Caco-2 (cell line): ENCODE data around the gene UGT8. TPM values are rescaled to one million over a fixed set of nuclear protein-coding genes. Genes with fewer than 3 reads are reported as not detected.

Experiments
- BruUV-seq: library from RNA; stranded (reverse); fragments of 400-500 nt; replicated peaks from 2 replicates; lab custom pipeline; 2021; lab: Mats Ljungman, UMichigan
- CTCF ChIA-PET: fragments of 300-600 bp; sonication (Branson Sonifier 250); formaldehyde crosslinking; loops from one replicate; lab custom pipeline; 2022; ENCODE audit warnings: antibody characterized with exemption; lab: Charles Lee
- POLR2A ChIA-PET: fragments of 300-600 bp; sonication (Branson Sonifier 250); formaldehyde crosslinking; loops from one replicate; lab custom pipeline; 2022; ENCODE audit warnings: antibody characterized with exemption; lab: Charles Lee
- DNase-seq, 2 experiments: peaks; one replicate each; pipeline versions ENCODE4 v3.0.0 to v3.0.0-alpha.2; 2020 to 2022
- H3K27me3 ChIP-seq: replicated peaks from 2 replicates; pipeline ENCODE4 v1.6.0; 2011; ENCODE audit warnings: low read length; ENCODE audit not compliant: control insufficient read depth, insufficient read depth
- H3K36me3 ChIP-seq: 2 replicates; pipeline ENCODE4 v1.5.1; 2011; ENCODE audit warnings: low read length; ENCODE audit not compliant: control insufficient read depth, insufficient read depth
- H3K4me1 ChIP-seq: fragments of 250-450 bp; sonication (Bioruptor Pico); 2 replicates; pipeline ENCODE4 v1.5.1; 2020; ENCODE audit warnings: mild to moderate bottlenecking
- H3K4me3 ChIP-seq: 2 replicates; pipeline ENCODE4 v1.5.1; 2011; ENCODE audit warnings: low read depth, mild to moderate bottlenecking, control low read depth, low read length
- H3K9me3 ChIP-seq: fragments of 250-450 bp; sonication (Bioruptor Pico); 2 replicates; pipeline ENCODE4 v1.5.1; 2020; ENCODE audit warnings: mild to moderate bottlenecking, moderate library complexity
- H3K27ac Mint-ChIP-seq: one replicate; pipeline ENCODE4 v1.8.0; 2022; ENCODE audit warnings: mixed read lengths; ENCODE audit not compliant: unreplicated experiment
- H3K27me3 Mint-ChIP-seq: one replicate; pipeline ENCODE4 v1.8.0; 2022; ENCODE audit warnings: mixed read lengths; ENCODE audit not compliant: insufficient read depth, unreplicated experiment
- H3K36me3 Mint-ChIP-seq: one replicate; pipeline ENCODE4 v1.8.0; 2022; ENCODE audit warnings: mild to moderate bottlenecking, mixed read lengths; ENCODE audit not compliant: insufficient read depth, unreplicated experiment
- H3K4me1 Mint-ChIP-seq: one replicate; pipeline ENCODE4 v1.8.0; 2022; ENCODE audit warnings: low read depth, mixed read lengths; ENCODE audit not compliant: unreplicated experiment
- H3K4me3 Mint-ChIP-seq: one replicate; pipeline ENCODE4 v1.8.0; 2022; ENCODE audit warnings: mild to moderate bottlenecking, moderate library complexity, mixed read lengths; ENCODE audit not compliant: unreplicated experiment
- H3K9me3 Mint-ChIP-seq: one replicate; pipeline ENCODE4 v1.8.0; 2022; ENCODE audit warnings: mixed read lengths; ENCODE audit not compliant: unreplicated experiment
- intact Hi-C: fragments of 100-400 bp; cut with micrococcal nuclease; formaldehyde crosslinking; loops from one replicate; pipeline ENCODE4 v1.10.0; 2022; ENCODE audit not compliant: unreplicated experiment
- total RNA-seq: library from RNA; stranded (reverse); gene quantifications from 2 replicates; pipeline ENCODE4 v1.2.3, GENCODE V29; 2022
- TF ChIP-seq, protein P1 (sequence below), 2 experiments: fragments of 200-600 bp in 1 of 2; IDR thresholded peaks; 1 replicate in 1 of 2; 2 replicates in 1 of 2; pipeline versions ENCODE4 v1.5.1 to v1.8.0; 2011 to 2022; ENCODE audit warnings: antibody characterized with exemption in 1 of 2, control low read depth in 1 of 2, inconsistent platforms in 1 of 2, low read depth in 1 of 2, low read length in 1 of 2, mild to moderate bottlenecking in 1 of 2, moderate library complexity in 1 of 2; ENCODE audit not compliant: insufficient read depth in 1 of 2, severe bottlenecking in 1 of 2, unreplicated experiment in 1 of 2

UGT8 gene
- total RNA-seq, 1 experiment from 2014 or later = 11.9 TPM

DNA sequence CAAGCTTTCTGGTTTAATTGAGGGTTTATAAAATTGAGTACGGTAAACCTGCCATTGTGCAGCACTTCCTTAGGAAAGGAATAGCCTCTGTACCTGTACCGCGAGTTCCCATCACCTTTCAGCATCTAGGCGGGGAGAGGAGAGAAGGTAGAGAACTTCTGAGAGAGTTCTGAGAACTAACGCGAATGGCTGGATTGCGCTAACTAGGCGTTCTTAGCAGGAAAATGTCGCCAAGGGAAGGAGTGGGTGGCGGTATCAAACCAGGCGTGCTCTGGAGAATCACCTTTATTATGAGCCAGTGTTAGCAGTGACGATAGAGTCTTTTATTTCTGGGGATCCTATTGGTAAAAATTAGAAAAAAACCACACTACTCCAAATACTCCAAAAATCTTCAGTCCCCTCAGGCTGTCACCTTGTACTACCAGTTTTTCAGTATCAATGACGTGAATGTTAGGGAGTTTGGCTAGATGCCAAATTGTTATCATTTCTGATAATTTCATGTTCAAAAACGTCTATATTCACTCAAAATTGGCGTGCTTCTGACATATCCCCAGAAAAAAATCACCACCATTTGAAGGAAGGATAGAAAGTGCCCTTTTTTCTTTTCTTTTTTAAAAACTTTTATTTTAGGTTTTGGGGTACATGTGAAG lies 1.4 kb downstream of the UGT8 start:
- Mint-ChIP-seq H3K27me3 (peaks cover 4% of the 10 kb centered on the region), H3K4me3 (peak overlapping the region; percentile 96), H3K36me3 (no peaks in the 10 kb centered on the region), H3K9me3 (no peaks in the 10 kb centered on the region), H3K4me1 (peaks cover 8% of the 10 kb centered on the region), H3K27ac (peak overlapping the region; percentile 52)
- ChIA-PET CTCF (no interaction called here), POLR2A (no interaction called here)
- Histone ChIP-seq H3K27me3 (no peaks in the 10 kb centered on the region), H3K36me3 (no peaks in the 10 kb centered on the region), H3K4me1 (0 out of 2 replicates have a peak, but pooled peaks cover 3% of the 10 kb centered on the region), H3K4me3 (peak overlapping the region; percentile 77), H3K9me3 (no peaks in the 10 kb centered on the region)
- TF ChIP-seq, protein P1, sequence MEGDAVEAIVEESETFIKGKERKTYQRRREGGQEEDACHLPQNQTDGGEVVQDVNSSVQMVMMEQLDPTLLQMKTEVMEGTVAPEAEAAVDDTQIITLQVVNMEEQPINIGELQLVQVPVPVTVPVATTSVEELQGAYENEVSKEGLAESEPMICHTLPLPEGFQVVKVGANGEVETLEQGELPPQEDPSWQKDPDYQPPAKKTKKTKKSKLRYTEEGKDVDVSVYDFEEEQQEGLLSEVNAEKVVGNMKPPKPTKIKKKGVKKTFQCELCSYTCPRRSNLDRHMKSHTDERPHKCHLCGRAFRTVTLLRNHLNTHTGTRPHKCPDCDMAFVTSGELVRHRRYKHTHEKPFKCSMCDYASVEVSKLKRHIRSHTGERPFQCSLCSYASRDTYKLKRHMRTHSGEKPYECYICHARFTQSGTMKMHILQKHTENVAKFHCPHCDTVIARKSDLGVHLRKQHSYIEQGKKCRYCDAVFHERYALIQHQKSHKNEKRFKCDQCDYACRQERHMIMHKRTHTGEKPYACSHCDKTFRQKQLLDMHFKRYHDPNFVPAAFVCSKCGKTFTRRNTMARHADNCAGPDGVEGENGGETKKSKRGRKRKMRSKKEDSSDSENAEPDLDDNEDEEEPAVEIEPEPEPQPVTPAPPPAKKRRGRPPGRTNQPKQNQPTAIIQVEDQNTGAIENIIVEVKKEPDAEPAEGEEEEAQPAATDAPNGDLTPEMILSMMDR (IDR thresholded peaks at IDR 0.05; ENCODE audit: insufficient read depth in 1 of 2, low read depth in 1 of 2, low read length in 1 of 2, severe bottlenecking in 1 of 2, unreplicated experiment in 1 of 2) = no peak
- intact Hi-C loops = loop anchor here (1.0 to 2.0 kb wide), 3 partner anchors 15 to 55 kb away; no protein-coding TSS in a partner anchor
- no TSS peak for BruUV-seq
- no peak for DNase-seq

DNA sequence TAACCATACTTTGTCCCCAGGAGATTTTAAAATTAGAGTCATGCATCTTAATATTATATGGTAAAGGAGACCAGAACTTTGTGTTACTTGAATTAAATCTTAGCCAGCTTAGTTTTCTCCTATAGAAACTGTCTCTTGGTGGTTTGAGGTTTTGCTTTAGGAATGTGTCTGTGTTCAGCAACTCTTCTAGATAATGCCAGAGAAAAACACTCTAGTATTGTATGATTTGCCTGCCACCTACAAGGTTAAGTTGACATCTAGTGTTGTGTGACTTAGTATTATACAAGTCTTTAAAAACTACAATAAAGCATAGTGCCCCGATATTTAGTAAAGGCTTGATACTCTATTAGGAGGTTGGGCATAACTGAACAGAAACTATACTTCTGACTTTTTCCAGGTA lies 2.1 kb downstream of the UGT8 start:
- Histone ChIP-seq H3K4me3 (no peak overlapping the region), H3K36me3 (no peaks in the 10 kb centered on the region), H3K4me1 (0 out of 2 replicates have a peak, but pooled peaks cover 3% of the 10 kb centered on the region), H3K9me3 (no peaks in the 10 kb centered on the region), H3K27me3 (no peaks in the 10 kb centered on the region)
- Mint-ChIP-seq H3K27ac (no peak overlapping the region), H3K36me3 (no peaks in the 10 kb centered on the region), H3K4me1 (peaks cover 8% of the 10 kb centered on the region), H3K4me3 (peak overlapping the region; percentile 96), H3K9me3 (no peaks in the 10 kb centered on the region), H3K27me3 (peaks cover 4% of the 10 kb centered on the region)
- no TSS peak for BruUV-seq
- intact Hi-C loops = no loop called here
- DNase-seq = no peak
- POLR2A ChIA-PET = no interaction called here
- TF ChIP-seq, protein P1 (IDR thresholded peaks at IDR 0.05; ENCODE audit: insufficient read depth in 1 of 2, low read depth in 1 of 2, low read length in 1 of 2, severe bottlenecking in 1 of 2, unreplicated experiment in 1 of 2) = no peak
- CTCF ChIA-PET = no interaction called here

DNA sequence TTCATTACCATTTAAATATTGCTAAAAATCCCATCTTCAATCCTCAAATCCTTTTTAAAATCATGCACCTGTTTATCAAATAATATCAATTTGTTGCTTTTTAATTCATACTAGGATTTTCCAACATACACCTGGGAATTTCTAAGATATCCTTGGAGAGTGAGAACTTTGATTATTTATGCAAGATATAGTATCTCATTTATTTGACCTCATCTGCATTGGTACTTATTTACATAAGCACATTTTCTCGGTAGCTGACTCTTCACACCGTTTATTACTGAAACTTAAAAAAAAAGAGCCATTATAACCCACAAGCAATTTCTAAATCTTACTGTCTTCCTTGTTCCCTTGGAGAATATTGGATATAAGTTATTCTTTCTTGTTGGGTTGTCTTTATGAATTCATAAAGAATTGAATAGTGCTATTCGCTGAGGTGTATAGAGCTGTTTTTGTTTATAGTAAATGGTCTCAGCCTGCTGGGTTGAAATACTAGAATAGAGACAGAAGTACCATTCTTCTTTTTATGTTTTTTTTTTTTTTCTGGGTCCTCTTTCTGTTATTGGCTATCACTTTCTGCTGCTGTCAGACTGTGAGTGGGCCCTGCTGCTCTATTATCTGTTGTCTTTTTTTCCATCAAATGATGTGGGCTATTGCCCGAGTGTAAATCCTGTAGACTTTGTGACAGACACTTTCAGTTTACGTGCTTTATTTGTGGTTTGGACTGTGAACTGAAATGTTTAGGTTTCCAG lies 2.9 kb downstream of the UGT8 start:
- Histone ChIP-seq H3K36me3 (no peaks in the 10 kb centered on the region), H3K9me3 (no peaks in the 10 kb centered on the region), H3K4me3 (no peak overlapping the region), H3K4me1 (peaks cover 9% of the 10 kb centered on the region; the same call in 1 of the 2 replicates), H3K27me3 (no peaks in the 10 kb centered on the region)
- Mint-ChIP-seq H3K27me3 (peaks cover 4% of the 10 kb centered on the region), H3K9me3 (no peaks in the 10 kb centered on the region), H3K36me3 (no peaks in the 10 kb centered on the region), H3K27ac (no peak overlapping the region), H3K4me1 (peaks cover 8% of the 10 kb centered on the region), H3K4me3 (no peak overlapping the region)
- intact Hi-C loops = no loop called here
- POLR2A ChIA-PET = no interaction called here
- DNase-seq = no peak
- CTCF ChIA-PET = no interaction called here
- TSS peak; percentile 11 for BruUV-seq
- TF ChIP-seq, protein P1 (IDR thresholded peaks at IDR 0.05; ENCODE audit: insufficient read depth in 1 of 2, low read depth in 1 of 2, low read length in 1 of 2, severe bottlenecking in 1 of 2, unreplicated experiment in 1 of 2) = no peak
